NCI-H1694 treated with DMSO at 0.1 percent for 48 hours (cell line): ENCODE results near the gene HIF3A.
"Not testable (repeated sequence)": the region's sequence is repeated elsewhere in the genome, so short reads cannot be mapped to it uniquely, and the experiment has no call there.

Experiments
- DNase-seq: peaks from one replicate; lab custom pipeline; 2025; lab: John Stamatoyannopoulos, UW

The HIF3A gene

DNA sequence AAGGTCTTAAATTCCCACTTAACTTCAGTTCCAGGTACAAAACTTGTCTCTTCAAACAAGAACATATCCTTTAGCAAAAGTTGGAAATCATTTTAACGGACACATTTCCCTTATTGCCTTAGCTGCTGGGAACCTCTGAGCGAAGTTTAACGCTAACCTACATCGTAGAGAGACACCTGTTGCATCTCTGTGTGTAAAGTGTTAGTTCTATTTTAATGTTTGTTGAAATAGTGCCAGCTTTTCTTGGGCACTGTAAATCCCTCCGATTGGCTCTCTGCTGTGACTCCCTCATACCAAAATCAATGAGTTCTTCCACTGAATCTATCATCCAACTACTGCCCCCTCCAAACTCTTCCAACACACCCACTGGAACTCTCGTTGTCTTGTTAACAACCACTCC, 2.3 kb upstream of the HIF3A start:
- DNase-seq, result no peak

DNA sequence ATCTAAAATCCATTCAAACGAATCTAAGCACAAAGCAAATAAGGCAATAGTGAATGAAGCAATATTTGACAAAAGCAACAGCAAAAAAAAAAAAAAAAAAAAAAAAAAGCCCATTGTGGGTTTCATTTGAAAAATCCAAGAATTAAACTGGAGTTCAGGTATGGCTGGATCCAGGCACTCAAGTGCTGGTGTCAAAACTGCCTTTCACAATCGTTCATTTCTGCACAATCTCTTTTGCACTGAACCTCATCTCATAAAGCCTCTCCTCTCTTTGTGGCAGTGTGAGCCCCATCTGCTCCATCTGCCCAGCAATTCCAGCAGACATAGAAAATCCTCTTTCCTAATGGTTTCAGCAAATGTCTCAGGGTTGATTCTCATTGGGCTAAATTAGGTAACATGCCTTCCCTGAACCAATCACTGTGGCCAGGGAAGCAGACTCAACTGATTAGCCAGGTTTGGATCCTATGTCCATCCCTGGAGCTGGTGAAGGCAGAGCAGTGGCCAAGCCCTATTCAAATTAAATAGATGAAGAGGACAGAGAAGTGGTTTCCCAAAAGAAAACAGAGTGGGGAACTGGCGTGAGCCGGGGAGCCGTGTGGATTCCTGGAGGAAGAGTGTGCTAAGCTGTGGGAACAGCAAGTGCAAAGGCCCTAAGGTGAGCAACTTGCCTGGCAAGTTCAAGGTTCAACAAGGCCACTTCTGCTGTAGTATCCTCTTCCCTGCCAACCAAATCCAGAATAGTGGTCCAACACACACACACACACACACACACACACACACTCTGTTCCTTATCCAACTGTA, 1.2 kb upstream of the HIF3A start:
- peak; percentile 83 for DNase-seq

DNA sequence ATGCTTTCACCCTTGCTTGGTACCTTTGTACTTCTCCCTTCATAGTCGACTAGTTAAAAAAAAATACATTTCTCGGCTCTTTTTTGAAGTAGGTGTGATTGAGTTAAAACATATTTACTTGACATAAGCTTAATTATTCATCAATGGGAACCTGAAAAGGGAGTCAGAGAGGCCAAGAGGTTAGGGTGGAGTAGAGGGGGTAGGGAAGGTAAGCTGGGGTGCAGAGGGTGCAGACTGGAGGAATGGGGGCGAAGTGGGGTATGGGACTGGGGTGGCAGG, 701 bp upstream of the HIF3A start:
- no peak for DNase-seq

DNA sequence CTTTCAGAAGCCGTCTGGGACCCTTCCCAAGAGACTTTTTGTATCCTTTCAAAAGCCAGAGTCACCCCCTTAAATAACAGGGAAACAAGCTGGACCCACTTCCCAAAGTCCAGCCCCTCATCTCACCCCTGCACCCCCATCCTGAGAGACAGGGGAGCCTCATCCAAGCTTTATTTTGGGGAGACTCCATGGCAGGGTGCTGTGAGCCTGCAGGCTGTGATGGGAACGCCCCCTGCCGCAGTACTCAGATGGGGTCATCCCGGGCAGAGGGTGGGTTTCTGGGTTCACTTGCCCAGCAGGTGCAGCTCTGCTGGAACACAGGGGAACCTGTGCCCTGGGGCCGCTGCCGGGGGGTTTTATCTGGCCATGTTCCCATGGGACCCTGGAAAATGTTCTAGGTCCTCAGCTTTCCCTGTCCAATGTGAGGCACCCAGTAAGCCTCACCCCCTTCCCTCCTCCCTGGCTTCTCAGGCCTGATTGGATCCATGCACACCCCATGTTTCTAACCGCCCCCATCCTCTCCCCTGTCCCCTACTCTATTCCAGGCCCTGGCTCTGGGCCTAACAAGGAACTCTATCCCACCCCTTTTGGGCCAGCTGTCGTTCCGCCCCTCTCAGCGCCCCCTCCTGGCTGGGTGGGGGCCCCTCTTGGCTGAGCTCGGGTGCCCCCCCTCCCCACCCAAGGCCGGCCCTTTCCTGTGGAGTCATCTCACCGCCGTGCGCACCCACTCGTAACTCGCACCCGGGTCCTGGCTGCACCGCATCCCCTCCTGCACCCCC, 1.0 kb downstream of the HIF3A start:
- DNase-seq, result peak; percentile 63

DNA sequence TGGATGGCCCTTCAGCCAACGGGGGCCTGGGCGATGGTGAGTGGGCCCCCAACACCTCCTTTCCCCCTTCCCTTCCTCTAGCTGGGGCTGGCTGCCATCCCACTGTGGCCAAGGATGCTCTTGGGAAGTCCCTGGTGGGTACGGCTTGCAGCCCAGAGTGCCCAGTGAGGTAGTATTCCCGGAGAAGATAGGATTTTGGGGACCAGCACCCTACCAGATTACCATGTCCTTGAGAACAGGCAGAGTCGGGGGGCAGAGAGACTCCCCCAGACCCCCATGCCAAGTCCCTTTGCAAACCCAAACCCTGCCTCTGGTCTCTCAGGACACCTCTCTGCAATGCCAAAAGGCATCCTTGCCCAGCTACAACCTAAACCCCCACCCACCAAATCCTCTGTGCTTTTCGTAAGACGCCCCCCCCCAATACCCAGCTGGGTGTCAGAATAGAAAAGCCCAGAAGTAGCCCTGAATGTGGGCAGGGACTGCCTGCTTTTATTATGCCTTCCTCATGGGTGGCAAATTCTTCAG, 1.7 kb downstream of the HIF3A start:
- DNase-seq, result no peak

DNA sequence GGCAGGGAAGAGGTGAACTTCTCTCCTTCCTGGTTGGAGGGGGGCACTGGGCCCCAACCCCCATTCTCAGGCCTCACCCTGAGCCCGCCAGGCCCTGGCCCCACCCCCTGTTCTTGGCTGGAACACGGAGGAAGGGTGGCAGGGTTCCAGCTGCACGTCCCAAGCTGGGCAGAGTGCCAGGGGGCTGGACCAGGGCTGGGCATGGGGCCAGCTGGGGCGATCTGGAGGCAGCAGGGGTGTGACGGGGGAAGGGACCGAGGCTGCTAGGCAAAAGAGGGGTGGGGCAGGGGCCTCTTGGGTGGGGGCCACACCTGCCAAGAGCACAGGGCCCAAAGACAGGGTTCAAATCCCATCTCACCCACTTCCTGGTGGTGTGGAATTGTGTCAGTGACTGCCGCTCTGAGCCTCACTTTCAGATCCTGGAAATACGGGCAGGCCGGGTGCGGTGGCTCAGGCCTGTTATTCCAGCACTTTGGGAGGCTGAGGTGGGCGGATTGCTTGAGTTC, 2.2 kb downstream of the HIF3A start:
- peak; percentile 85 for DNase-seq

DNA sequence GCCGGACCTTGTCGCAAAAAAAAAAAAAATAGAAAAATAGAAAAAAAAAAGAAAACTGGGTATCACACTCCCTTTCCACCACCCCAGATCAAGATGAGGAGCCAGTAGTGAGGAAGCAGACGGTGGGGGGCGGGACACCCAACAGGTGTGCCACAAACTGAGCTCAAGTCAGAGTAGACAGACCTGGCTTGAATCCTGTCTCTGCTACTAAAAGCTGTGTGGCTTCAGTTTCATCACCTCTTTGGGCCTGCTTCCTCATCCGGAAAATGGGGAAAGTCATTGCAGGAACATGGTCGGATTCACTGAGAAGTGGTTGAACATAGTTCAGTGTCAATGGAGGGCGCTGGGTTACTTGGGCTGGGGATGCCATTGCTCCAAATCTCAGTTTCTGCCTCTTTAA, 2.9 kb downstream of the HIF3A start:
- no peak for DNase-seq

DNA sequence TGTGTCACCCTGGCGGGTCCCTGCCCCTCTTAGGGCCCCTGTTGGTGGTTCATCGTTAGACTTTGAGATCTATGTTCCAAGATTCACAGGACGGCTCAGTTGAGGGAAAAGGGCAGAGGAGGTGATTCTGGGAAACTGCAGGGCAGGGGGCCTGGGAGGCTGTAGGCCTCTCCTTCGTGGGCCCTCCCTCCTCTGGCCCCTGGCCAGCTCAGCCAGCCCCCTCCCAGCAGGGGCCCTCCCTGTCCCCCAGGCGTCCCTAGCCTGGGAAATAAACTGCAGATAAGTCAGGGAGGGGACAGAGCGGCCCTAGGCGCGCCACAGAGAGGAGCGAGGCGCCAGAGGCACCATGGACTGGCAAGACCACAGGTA, 6.5 kb downstream of the HIF3A start:
- DNase-seq, result no peak

DNA sequence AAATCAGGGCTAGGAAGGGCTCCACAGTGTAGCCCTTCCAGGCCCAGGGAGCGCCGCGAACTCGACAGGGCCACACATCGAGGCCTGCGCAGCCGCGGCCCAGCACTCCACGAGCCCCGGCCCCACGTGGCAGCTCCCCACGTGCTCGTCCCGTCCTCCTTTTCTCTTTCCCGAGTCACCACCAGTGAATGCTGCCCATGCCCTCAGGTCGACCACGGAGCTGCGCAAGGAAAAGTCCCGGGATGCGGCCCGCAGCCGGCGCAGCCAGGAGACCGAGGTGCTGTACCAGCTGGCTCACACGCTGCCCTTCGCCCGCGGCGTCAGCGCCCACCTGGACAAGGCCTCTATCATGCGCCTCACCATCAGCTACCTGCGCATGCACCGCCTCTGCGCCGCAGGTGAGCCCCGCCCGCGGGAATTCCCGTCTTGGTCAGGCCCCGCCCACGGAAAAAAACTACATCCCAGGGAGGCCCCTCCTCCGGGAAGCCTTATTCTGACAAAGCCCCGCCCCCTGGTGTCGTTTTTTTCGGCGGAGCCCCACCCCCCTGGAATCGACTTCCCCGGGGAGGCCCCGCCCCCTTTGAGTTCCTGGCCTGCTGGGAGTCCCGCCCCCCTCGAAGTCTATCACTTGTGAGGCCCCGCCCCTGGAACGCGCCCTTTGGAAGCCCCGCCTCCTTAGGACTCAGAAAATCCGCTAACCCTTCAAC, 7.0 kb downstream of the HIF3A start:
- no peak for DNase-seq

DNA sequence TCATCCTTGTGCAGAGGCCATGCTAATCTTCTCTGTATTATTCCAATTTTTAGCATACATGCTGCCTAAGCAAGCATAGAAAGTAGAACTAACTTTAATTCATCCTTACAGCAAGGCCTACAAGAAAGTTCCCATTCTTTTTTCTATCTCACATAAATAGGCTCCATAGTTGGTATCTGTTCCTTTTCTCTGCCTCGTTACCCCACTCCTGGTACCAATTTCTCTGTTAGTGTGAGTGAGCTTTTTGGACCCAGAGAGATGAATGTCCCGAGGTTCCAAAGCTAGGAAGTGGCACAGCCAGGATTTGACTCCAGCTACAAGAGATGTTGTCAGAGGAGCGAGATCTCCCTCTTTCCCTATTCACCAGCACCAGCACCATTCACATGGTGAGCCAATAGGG, 9.7 kb downstream of the HIF3A start:
- no peak for DNase-seq

DNA sequence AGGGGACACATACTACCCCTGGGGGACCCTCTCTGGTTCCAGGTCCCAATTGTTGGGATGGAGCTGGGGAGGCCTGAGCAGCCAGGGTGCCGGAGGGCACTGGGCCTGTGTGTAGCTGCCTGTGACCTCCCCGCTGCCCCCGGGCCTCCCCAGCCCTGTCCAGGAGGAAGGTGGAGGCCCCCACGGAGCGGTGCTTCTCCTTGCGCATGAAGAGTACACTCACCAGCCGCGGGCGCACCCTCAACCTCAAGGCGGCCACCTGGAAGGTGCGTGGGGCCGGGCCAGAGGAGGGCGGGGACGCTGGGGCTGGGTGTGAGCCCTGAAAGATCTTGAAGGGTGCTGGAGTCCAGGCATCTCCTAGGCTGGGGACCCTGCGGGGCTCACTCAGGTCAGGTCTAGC, 11.7 kb downstream of the HIF3A start:
- DNase-seq, result no peak

DNA sequence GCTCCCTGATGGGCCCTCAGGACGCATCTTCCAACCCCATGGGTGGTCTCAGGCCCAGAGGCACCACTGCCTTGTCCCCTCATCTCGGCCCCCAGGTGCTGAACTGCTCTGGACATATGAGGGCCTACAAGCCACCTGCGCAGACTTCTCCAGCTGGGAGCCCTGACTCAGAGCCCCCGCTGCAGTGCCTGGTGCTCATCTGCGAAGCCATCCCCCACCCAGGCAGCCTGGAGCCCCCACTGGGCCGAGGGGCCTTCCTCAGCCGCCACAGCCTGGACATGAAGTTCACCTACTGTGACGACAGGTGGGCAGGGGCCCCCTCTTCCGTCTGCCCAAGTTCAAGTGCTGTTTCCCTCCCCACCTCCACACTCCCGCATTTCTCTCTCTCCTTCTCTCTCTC, 12.2 kb downstream of the HIF3A start:
- no peak for DNase-seq

DNA sequence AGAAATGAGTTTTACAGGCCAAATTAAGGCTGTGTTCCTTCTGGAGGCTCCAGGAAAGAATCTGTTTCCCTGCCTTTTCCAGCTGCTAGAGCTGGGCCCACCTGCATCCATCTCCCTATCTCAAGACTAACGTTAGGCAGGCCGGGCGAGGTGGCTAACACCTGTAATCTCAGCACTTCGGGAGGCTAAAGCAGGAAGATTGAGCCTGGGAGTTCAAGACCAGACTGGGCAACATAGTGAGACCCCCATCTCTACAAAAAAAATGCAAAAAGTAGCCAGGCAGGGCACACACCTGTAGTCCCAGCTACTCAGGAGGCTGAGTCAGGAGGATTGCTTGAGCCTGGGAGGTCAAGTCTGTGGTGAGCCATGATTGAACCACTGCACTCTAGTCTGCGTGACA, 14.6 kb downstream of the HIF3A start:
- no peak for DNase-seq

DNA sequence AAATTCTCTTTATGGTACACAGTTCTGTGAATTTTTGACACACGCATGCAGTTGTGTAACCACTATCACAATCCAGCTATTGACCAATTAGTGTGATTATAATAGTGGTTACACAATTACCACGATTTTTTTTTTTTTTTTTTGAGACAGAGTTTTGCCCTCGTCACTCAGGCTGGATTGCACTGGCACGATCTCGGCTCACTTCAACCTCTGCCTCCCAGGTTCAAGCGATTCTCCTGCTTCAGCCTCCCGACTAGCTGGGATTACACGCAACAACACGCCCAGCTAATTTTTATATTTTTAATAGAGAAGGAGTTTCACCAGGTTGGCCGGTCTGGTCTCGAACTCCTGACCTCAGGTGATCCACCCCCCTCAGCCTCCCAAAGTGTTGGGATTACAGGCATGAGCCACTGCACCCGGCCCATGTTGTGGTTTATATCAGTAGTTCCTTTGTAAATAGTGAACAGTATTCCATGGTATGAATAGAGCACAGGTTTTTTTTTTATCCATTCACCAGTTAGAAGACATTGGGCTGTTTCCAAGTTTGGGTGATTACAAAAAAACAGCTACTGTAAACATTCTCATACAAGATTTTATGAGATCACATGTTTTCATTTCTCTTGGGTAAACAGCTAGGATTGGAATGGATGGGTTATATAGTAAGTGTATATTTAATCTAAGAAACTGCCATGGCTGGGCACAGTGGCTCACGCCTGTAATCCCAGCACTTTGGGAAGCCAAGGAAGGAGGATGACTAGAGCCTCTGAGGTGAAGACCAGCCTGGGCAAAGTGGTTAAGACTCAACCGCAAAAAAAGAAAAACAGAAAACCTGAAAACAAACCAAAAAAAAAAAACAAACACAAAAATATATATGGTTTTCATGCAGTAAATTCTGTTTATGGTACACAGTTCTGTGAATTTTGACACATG, 17.0 kb downstream of the HIF3A start:
- not testable (repeated sequence) for DNase-seq

DNA sequence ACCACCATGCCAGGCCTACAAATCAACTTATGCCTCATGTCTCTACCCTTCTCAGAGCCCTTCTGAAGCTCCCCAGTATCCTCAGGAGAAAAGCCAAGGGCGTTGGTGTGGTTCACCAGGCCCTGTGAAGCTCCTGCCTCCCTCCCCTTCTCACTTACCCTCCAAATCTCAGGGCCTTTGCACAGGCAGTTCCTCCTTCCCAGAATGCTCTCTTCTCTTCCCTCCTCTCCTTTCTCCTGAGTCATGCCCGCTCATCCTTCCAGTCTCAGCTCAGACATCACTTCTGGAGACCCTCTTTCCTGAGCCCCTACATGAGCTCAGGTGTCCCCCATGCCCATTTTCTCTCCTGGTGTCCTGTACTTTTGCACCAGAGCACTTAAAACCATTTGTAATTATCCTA, 20.5 kb downstream of the HIF3A start:
- DNase-seq, result no peak

DNA sequence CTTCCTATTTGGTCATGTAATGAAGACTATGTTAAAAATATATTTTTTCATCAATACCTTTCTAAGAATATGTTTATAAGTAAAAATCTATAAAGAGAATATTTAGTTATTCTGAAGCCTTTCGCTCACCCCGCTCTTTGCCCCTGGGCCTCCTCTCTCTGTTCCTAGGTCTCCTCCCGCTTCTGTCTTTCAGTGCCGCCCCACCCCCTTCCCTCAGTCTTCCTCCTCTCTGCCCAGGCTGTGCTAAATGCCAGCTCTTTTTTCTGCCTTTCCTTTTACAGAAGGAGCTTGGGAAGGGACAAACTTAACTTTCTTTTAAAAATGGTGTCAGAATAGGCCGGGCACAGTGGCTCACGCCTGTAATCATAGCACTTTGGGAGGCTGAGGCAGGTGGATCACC, 22.8 kb downstream of the HIF3A start:
- DNase-seq, result no peak

DNA sequence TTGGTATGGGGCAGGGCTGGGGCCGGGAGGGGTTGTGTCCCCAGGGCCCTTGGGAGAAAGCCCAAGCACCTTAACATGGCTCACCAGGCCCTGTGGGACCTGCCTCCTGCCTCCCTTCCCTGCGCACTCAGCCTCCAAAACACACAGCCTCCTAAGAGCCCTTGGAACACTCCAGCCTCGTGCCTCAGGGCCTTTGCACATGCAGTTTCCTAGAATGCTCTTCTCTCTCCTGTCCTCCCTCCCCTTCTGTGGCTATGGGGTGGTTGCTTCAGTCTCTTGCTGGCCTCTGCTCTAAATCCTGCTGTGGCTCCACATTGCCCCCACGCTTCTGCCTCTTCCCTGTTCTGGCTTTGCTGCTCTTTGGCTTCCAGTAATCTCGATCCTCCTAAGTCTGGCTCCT, 23.7 kb downstream of the HIF3A start:
- no peak for DNase-seq

DNA sequence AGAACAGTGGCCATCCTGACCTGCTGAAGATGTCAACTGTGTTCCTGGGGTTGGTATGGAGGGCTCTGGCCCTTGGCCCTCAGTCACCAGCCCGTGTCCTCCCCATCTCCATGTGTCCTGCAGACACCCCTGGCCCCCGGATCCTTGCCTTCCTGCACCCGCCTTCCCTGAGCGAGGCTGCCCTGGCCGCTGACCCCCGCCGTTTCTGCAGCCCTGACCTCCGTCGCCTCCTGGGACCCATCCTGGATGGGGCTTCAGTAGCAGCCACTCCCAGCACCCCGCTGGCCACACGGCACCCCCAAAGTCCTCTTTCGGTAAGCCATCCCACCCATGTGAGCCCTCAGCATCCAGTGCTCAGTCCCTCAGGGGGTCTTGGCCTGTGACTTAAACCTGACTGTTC, 24.8 kb downstream of the HIF3A start:
- DNase-seq, result no peak

DNA sequence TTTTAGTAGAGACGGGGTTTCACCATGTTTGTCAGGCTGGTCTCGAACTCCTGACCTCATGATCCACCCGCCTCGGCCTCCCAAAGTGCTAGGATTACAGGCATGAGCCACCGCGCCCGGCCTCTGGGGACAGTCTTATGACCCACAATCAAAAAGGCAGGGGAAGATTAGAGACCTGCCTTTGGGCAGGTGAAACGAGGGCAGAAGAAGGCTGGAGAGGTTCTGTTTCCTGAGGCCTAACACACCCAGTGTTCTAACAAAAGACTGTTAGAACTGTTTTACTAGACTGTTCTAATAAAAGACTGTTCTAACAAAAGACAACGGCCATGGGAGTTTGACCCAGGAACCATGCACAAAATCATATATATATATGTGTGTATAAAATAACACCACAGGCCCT, 26.4 kb downstream of the HIF3A start:
- not testable (repeated sequence) for DNase-seq

DNA sequence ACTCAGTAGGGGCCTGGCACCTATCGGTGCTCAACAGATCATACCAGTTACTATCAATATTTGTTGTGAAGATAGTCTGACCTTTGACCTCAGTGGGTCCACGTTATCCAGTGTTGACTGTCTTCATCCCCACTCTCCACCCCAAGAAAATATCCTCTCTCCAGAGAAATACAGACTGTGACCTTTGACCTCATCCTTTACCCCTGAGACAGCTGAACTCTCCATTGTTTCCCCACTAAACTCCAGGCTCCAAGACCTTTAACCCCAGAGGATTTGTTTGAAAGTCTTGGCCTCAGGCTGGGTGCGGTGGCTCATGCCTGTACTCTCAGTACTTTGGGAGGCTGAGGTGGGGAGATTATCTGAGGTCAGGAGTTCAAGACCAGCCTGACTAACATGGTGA, 27.4 kb downstream of the HIF3A start:
- no peak for DNase-seq

DNA sequence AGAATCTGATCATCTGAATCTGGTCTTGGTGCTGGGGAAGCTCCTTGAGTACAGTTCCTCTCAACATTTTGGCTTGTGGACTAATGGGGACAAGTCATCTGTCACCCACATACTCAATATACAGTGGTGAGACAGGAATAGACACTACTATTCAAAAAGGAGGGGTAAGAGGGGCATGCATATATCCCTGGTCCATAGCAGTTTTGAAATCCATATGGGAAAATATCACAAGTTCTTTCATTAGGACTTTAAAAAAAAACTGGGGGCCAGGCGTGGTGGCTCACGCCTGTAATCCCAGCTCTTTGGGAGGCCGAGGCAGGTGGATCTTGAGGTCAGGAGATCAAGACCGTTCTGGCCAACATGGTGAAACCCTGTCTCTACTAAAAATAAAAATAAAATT, 29.8 kb downstream of the HIF3A start:
- no peak for DNase-seq

DNA sequence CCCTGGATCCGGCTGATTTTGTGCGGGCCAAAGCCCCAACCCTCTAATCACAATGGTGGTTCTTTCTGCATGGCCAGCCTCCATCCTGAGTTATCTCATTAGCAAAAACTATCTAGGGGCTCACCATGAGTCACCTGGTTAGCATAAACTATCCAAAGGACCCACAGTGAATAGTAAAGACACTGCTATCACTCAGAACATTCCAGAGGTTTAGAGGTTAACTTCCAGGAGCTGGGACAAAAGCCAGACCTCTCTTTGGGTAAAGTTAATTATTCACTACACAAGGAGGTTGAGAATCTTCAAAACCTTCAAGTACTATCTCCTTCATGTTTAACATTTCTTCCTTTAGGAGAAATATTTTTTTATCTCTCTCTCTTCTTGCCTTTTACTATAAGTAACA, 31.2 kb downstream of the HIF3A start:
- DNase-seq, result no peak
